GM12891 (cell line): ENCODE measurements around the gene PDGFRB.

Experiments used
- DNase-seq: peaks from one replicate; pipeline ENCODE4 v3.0.0; 2011; ENCODE audit warnings: low spot score; ENCODE audit not compliant: insufficient read length
- FAIRE-seq: peaks from 2 replicates; lab custom pipeline; 2011; peaks lifted over from hg19 to GRCh38; lab: Jason Lieb, UNC
- PAX5 ChIP-seq: IDR thresholded peaks from 2 replicates; pipeline ENCODE4 v1.6.1; 2011; ENCODE audit warnings: low read length, moderate library complexity, mild to moderate bottlenecking; ENCODE audit not compliant: insufficient read depth, severe bottlenecking
- POLR2A ChIP-seq: IDR thresholded peaks from 2 replicates; pipeline ENCODE4 v1.6.1; 2011; ENCODE audit warnings: low read depth, low read length, control low read depth
- POLR2AphosphoS5 ChIP-seq: IDR thresholded peaks from 2 replicates; pipeline ENCODE4 v1.6.1; 2011; ENCODE audit warnings: low read depth, low read length, control low read depth
- POU2F2 ChIP-seq: IDR thresholded peaks from 2 replicates; pipeline ENCODE4 v1.6.1; 2011; ENCODE audit warnings: low read depth, mild to moderate bottlenecking, control low read depth, low read length, moderate library complexity
- SPI1 ChIP-seq: IDR thresholded peaks from 2 replicates; pipeline ENCODE4 v1.6.1; 2011; ENCODE audit warnings: low read depth, low read length, control low read depth
- TAF1 ChIP-seq: IDR thresholded peaks from 2 replicates; pipeline ENCODE4 v1.6.1; 2011; ENCODE audit warnings: low read depth, low read length, control low read depth

Gene PDGFRB

DNA sequence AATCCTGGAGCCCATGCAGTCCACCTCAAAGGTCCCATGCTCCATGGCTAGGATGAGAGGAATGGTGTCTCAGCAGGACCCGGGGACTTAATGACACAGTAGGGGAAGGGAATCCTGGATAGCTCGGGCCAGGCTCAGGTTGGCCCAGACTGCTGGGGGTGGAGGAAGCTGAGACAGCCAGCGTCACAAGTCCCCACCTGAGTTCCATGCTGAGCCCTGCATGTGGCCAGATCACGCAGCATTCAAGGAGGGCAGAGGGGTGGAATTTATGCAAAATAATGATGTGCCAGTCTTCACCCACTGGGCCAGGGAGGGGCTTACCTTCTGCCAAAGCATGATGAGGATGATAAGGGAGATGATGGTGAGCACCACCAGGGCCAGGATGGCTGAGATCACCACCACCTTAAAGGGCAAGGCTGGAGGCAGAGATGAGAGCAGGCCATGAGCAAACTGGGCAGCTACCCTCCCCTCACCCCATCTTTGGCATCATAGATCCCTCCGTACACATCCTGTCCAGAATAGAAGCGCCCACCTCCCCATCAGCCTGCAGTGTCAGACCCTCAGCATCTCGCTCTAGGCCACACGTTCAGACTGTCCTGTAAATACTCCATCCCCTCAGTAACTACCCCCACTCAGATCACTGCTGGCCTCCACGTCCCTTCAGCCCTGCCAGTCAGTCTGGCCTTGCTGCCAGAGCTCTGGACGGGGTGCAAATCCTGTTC, 29.3 kb downstream of the PDGFRB start:
- TF ChIP-seq TAF1 = no peak
- TF ChIP-seq POLR2AphosphoS5 = no peak
- TF ChIP-seq POLR2A = no peak
- TF ChIP-seq POU2F2 = no peak
- TF ChIP-seq SPI1 = no peak
- TF ChIP-seq PAX5 = no peak
- no peak for DNase-seq
- no peak for FAIRE-seq

DNA sequence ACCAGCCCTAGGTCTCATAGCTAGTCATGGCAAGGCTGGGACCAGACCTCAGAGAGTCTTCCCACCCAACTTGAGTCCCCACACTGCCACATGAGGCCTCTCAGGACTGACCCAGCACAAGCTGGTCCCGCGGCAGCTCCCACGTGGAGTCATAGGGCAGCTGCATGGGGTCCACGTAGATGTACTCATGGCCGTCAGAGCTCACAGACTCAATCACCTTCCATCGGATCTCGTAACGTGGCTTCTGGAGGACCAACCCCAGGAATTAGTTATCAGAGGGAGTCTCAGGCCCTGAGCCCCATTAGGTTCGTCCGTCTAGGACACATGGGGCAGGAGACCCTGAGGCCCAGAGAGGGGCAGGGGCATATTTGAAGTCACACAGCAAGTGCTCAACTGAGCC, 30.3 kb downstream of the PDGFRB start:
- DNase-seq (no peak), FAIRE-seq (no peak)
- TF ChIP-seq POLR2A = no peak
- TF ChIP-seq POLR2AphosphoS5 = no peak
- no peak for TF ChIP-seq POU2F2
- no peak for TF ChIP-seq TAF1
- TF ChIP-seq PAX5 = no peak
- TF ChIP-seq SPI1 = no peak

DNA sequence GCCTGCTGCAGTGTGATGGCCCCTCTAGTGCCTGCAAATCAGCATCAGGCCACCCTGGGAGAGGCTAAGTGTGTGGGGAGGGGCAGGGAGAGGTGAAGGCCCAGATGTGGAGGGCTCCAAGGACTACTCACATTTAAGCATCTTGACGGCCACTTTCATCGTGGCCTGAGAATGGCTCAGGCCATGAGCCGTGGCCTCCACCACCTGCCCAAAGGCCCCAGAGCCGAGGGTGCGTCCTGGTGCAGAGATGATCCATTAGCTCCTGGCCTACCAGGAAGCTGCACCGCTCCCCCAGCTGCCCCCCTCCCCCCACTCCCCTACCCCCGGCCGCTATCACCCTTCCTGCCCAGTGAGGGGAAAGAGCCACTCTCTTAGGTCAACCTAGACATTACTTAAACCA, 31.0 kb downstream of the PDGFRB start:
- FAIRE-seq (no peak), DNase-seq (no peak)
- TF ChIP-seq PAX5 (no peak), POLR2A (no peak), SPI1 (no peak), TAF1 (no peak), POU2F2 (no peak), POLR2AphosphoS5 (no peak)

DNA sequence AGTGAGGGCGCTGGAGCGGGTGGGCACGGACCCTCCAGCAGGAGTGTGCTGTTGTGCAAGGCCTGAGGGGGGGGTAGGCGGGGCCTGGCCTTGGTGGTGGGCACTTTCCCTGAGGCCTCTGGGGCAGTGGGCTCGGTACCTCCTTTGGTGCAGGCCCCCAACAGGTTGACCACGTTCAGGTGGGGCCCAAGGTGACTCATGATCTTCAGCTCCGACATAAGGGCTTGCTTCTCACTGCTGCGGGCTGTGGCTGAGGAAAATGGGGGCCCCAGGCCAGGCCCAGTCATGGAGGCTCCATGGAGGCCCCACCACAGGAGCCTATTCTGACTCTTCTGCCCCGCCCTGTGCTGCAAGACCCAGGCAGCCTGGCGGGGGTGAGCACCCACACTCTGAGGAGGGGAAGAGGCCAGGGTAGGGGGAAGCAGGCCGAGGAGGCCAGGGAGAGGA, 31.5 kb downstream of the PDGFRB start:
- no peak for TF ChIP-seq POU2F2
- no peak for TF ChIP-seq POLR2A
- no peak for TF ChIP-seq SPI1
- TF ChIP-seq PAX5 = no peak
- TF ChIP-seq POLR2AphosphoS5 = no peak
- TF ChIP-seq TAF1 = no peak
- FAIRE-seq (no peak), DNase-seq (no peak)

- no peak for FAIRE-seq
- DNase-seq = no peak
- TF ChIP-seq TAF1 = no peak
- no peak for TF ChIP-seq POLR2A
- TF ChIP-seq PAX5 = no peak
- no peak for TF ChIP-seq SPI1
- no peak for TF ChIP-seq POLR2AphosphoS5
- no peak for TF ChIP-seq POU2F2
Measured at GRCh38 chr5:150123542-150123941, 32.1 kb downstream of the PDGFRB start.

- no peak for DNase-seq
- FAIRE-seq = no peak
- TF ChIP-seq POLR2A = no peak
- no peak for TF ChIP-seq POLR2AphosphoS5
- no peak for TF ChIP-seq TAF1
- TF ChIP-seq SPI1 = no peak
- no peak for TF ChIP-seq POU2F2
- no peak for TF ChIP-seq PAX5
Measured at GRCh38 chr5:150122536-150123481, 32.8 kb downstream of the PDGFRB start.

GRCh38 chr5:150122158-150122510, 33.5 kb downstream of the PDGFRB start:
- peak; percentile 67 for FAIRE-seq
- peak; percentile 82 for DNase-seq
- TF ChIP-seq POLR2A = no peak
- TF ChIP-seq TAF1 = no peak
- no peak for TF ChIP-seq SPI1
- TF ChIP-seq PAX5 = no peak
- TF ChIP-seq POU2F2 = no peak
- TF ChIP-seq POLR2AphosphoS5 = no peak

DNA sequence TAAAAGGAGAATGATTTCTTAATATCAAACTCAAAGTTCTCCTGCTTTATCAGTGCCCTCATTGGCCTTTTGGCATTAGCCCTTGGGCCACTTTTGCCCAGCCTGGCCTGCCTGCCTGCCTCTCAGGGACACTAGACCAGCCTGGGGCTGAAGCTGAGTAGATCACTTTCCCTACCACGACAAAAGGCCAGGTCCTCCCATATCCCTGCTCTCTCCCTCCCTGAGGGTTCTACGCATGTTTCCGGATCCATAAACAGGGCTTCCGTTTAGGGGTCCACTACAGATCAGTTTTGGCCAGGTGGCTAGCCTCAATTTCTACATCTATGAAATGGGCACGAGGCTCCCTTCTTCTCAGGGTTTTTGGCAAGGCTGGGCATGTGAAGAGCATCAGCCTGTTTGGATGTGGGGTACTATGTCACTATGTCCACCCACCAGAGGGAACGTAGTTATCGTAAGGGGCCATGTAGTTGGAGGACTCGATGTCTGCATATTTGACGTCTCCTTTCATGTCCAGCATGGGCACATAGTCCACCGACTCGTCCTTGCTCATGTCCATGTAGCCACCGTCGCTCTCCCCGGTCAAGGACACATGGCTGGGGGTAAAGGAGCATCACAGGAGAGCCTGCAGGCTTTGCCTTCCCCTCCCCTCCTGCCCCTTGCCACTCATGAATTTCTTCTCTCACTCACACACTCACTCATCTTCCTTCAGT, 34.0 kb downstream of the PDGFRB start:
- FAIRE-seq (peak; percentile 5), DNase-seq (no peak)
- TF ChIP-seq POLR2A (no peak), SPI1 (no peak), POU2F2 (no peak), TAF1 (no peak), POLR2AphosphoS5 (no peak), PAX5 (no peak)

- FAIRE-seq (no peak), DNase-seq (no peak)
- TF ChIP-seq TAF1 = no peak
- TF ChIP-seq POLR2AphosphoS5 = no peak
- no peak for TF ChIP-seq POLR2A
- no peak for TF ChIP-seq POU2F2
- TF ChIP-seq PAX5 = no peak
- TF ChIP-seq SPI1 = no peak
Measured at GRCh38 chr5:150120617-150121447, 34.8 kb downstream of the PDGFRB start.
